Neuronal stem cell (in vitro differentiated cells): Measurements from ENCODE around the gene PCSK2.

ENCODE experiments used
- DNase-seq: peaks from one replicate; pipeline ENCODE4 v3.0.0-alpha.2; 2013; ENCODE audit warnings: low spot score
- H2AFZ ChIP-seq: one replicate; pipeline ENCODE4 v1.6.1; 2013; ENCODE audit warnings: mild to moderate bottlenecking, low read length, inconsistent platforms
- H2AK5ac ChIP-seq: 2 replicates; pipeline ENCODE4 v1.6.1; 2013; ENCODE audit warnings: low read depth, mild to moderate bottlenecking, inconsistent platforms, low read length, moderate library complexity, mixed read lengths
- H2BK120ac ChIP-seq: 2 replicates; pipeline ENCODE4 v1.6.1; 2013; ENCODE audit warnings: low read depth, mild to moderate bottlenecking, inconsistent platforms, low read length, moderate library complexity, mixed read lengths
- H2BK12ac ChIP-seq: one replicate; pipeline ENCODE4 v1.6.1; 2013; ENCODE audit warnings: low read length, inconsistent platforms
- H2BK15ac ChIP-seq: 2 replicates; pipeline ENCODE4 v1.6.1; 2013; ENCODE audit warnings: mild to moderate bottlenecking, low read length, inconsistent platforms, mixed read lengths
- H2BK5ac ChIP-seq: one replicate; pipeline ENCODE4 v1.6.1; 2013; ENCODE audit warnings: inconsistent platforms, mild to moderate bottlenecking, low read length, moderate library complexity
- H3K14ac ChIP-seq: one replicate; pipeline ENCODE4 v1.6.1; 2013; ENCODE audit warnings: low read length, inconsistent platforms
- H3K18ac ChIP-seq: 2 replicates; pipeline ENCODE4 v1.6.1; 2013; ENCODE audit warnings: low read length, inconsistent platforms
- H3K23ac ChIP-seq: 2 replicates; pipeline ENCODE4 v1.6.1; 2013; ENCODE audit warnings: low read depth, mild to moderate bottlenecking, mixed read lengths, low read length, inconsistent platforms; ENCODE audit not compliant: poor library complexity
- H3K27ac ChIP-seq: replicated peaks from 3 replicates; pipeline ENCODE4 v1.5.1; 2013; ENCODE audit warnings: low read length, inconsistent platforms
- H3K27me3 ChIP-seq, 3 experiments: 2 replicates each; pipeline ENCODE4 v1.6.1; 2013; ENCODE audit warnings: low read length in 3 of 3, mild to moderate bottlenecking in 2 of 3, inconsistent platforms in 1 of 3, low read depth in 1 of 3, mixed read lengths in 1 of 3, moderate library complexity in 1 of 3; ENCODE audit not compliant: control insufficient read depth in 3 of 3, insufficient read depth in 3 of 3
- H3K36me3 ChIP-seq, 2 donors: replicated peaks in 1 of 2; 2 replicates each; pipeline ENCODE4 v1.6.1; 2013; ENCODE audit warnings: low read length in 2 of 2; ENCODE audit not compliant: control insufficient read depth in 2 of 2, insufficient read depth in 2 of 2
- H3K4ac ChIP-seq: 2 replicates; pipeline ENCODE4 v1.6.1; 2013; ENCODE audit warnings: inconsistent platforms, mild to moderate bottlenecking, low read length, moderate library complexity
- H3K4me1 ChIP-seq, 2 donors: 1 replicate in 1 of 2; 2 replicates in 1 of 2; pipeline ENCODE4 v1.6.1; 2013; ENCODE audit warnings: low read length in 2 of 2, low read depth in 1 of 2; ENCODE audit not compliant: control insufficient read depth in 2 of 2, insufficient read depth in 1 of 2
- H3K4me2 ChIP-seq: one replicate; pipeline ENCODE4 v1.6.1; 2013; ENCODE audit warnings: mild to moderate bottlenecking, low read length, inconsistent platforms; ENCODE audit not compliant: insufficient read depth, poor library complexity, severe bottlenecking
- H3K4me3 ChIP-seq, 2 donors: 2 replicates each; pipeline ENCODE4 v1.5.1; 2013; ENCODE audit warnings: low read length in 2 of 2, mild to moderate bottlenecking in 2 of 2, inconsistent platforms in 1 of 2, moderate library complexity in 1 of 2
- H3K79me1 ChIP-seq: one replicate; pipeline ENCODE4 v1.6.1; 2013; ENCODE audit warnings: low read depth, mild to moderate bottlenecking, inconsistent platforms, low read length, moderate library complexity
- H3K9ac ChIP-seq: one replicate; pipeline ENCODE4 v1.6.1; 2013; ENCODE audit warnings: mild to moderate bottlenecking, low read depth, low read length, inconsistent platforms; ENCODE audit not compliant: poor library complexity
- H3K9me3 ChIP-seq, 2 donors: replicated peaks in 1 of 2; 2 replicates each; pipeline versions ENCODE3 to v1.6.1; 2013; ENCODE audit warnings: low read length in 2 of 2, mild to moderate bottlenecking in 2 of 2, inconsistent platforms in 1 of 2, low read depth in 1 of 2, mixed read lengths in 1 of 2, moderate library complexity in 1 of 2; ENCODE audit not compliant: control insufficient read depth in 2 of 2, insufficient read depth in 1 of 2
- H4K8ac ChIP-seq: one replicate; pipeline ENCODE4 v1.6.1; 2013; ENCODE audit warnings: low read depth, mild to moderate bottlenecking, inconsistent platforms, low read length, moderate library complexity
- H4K91ac ChIP-seq: one replicate; pipeline ENCODE4 v1.6.1; 2013; ENCODE audit warnings: low read length, low read depth, mild to moderate bottlenecking, inconsistent platforms; ENCODE audit not compliant: poor library complexity
- WGBS, 2 donors: extraction: QIAGEN DNeasy Blood & Tissue Kit; methylation state at CpG; one replicate each; pipeline ENCODE4 v1.1.7; 2013; ENCODE audit warnings: missing lambda C conversion rate in 2 of 2, mixed read lengths in 1 of 2; ENCODE audit not compliant: insufficient read length in 2 of 2, insufficient replicate concordance in 1 of 2; ENCODE audit errors: extremely low coverage in 2 of 2; 5-methylcytosine and 5-hydroxymethylcytosine counted together

PCSK2 gene

GRCh38 chr20:17522528-17522927 lies 295.7 kb downstream of the PCSK2 start:
- Histone ChIP-seq H3K9me3 (no peaks in the 10 kb centered on the region), H2BK12ac (no peak overlapping the region), H3K36me3 (no peaks in the 10 kb centered on the region), H3K27me3 (peaks cover 0 to 84% (median 29%) of the 10 kb centered on the region in 3 experiments), H2AFZ (no peak overlapping the region), H3K23ac (peak overlapping the region; percentile 29), H3K9ac (no peak overlapping the region), H4K91ac (no peak overlapping the region), H3K4me2 (no peak overlapping the region), H3K14ac (no peak overlapping the region), H3K79me1 (no peaks in the 10 kb centered on the region), H4K8ac (no peak overlapping the region), H3K4ac (no peak overlapping the region), H2AK5ac (no peak overlapping the region), H2BK120ac (no peak overlapping the region), H3K4me1 (peaks cover 0 to 2% of the 10 kb centered on the region in 2 donors), H3K18ac (no peak overlapping the region), H3K4me3 (no peak overlapping the region), H3K27ac (no peak overlapping the region), H2BK5ac (no peak overlapping the region), H2BK15ac (no peak overlapping the region)
- no peak for DNase-seq
- WGBS, 2 donors, result no CpG with 5 or more reads among the region's 3 CpGs

GRCh38 chr20:17523326-17523725 lies 296.5 kb downstream of the PCSK2 start:
- WGBS, 2 donors, result no CpG with 5 or more reads among the region's 5 CpGs
- H3K9me3 ChIP-seq, result no peaks in the 10 kb centered on the region
- no peak overlapping the region for H3K4ac ChIP-seq
- H3K18ac ChIP-seq, result peak overlapping the region; percentile 12
- H3K4me1 ChIP-seq, result peaks cover 0 to 2% of the 10 kb centered on the region in 2 donors
- no peak overlapping the region for H3K14ac ChIP-seq
- H3K4me2 ChIP-seq, result no peak overlapping the region
- no peak overlapping the region for H2BK12ac ChIP-seq
- H3K9ac ChIP-seq, result no peak overlapping the region
- H3K4me3 ChIP-seq, result no peak overlapping the region
- no peak overlapping the region for H2AFZ ChIP-seq
- H2BK15ac ChIP-seq, result no peak overlapping the region
- H3K23ac ChIP-seq, result no peak overlapping the region
- H2BK120ac ChIP-seq, result no peak overlapping the region
- no peak overlapping the region for H2BK5ac ChIP-seq
- H2AK5ac ChIP-seq, result no peak overlapping the region
- no peaks in the 10 kb centered on the region for H3K79me1 ChIP-seq
- peaks cover 0 to 84% (median 34%) of the 10 kb centered on the region in 3 experiments for H3K27me3 ChIP-seq
- no peak overlapping the region for H4K8ac ChIP-seq
- H3K36me3 ChIP-seq, result no peaks in the 10 kb centered on the region
- no peak for DNase-seq
- no peak overlapping the region for H4K91ac ChIP-seq
- H3K27ac ChIP-seq, result no peak overlapping the region

GRCh38 chr20:17524560-17524959 lies 297.7 kb downstream of the PCSK2 start:
- no peak overlapping the region for H2AK5ac ChIP-seq
- H3K9ac ChIP-seq, result no peak overlapping the region
- no peak overlapping the region for H3K23ac ChIP-seq
- H3K4ac ChIP-seq, result no peak overlapping the region
- no peak overlapping the region for H2BK120ac ChIP-seq
- H2BK15ac ChIP-seq, result no peak overlapping the region
- no peak overlapping the region for H3K4me2 ChIP-seq
- no peaks in the 10 kb centered on the region for H3K36me3 ChIP-seq
- H4K8ac ChIP-seq, result no peak overlapping the region
- no peak overlapping the region for H2BK5ac ChIP-seq
- H2AFZ ChIP-seq, result no peak overlapping the region
- H3K27me3 ChIP-seq, result peaks cover 3 to 85% (median 45%) of the 10 kb centered on the region in 3 experiments
- no CpG with 5 or more reads among the region's 8 CpGs for WGBS, 2 donors
- no peak overlapping the region for H4K91ac ChIP-seq
- peaks cover under 1 to 1% of the 10 kb centered on the region in 2 donors for H3K9me3 ChIP-seq
- H3K4me3 ChIP-seq, result no peak overlapping the region
- DNase-seq, result no peak
- H3K18ac ChIP-seq, result no peak overlapping the region
- no peak overlapping the region for H3K14ac ChIP-seq
- no peak overlapping the region for H2BK12ac ChIP-seq
- H3K4me1 ChIP-seq, result peaks cover 0 to 2% of the 10 kb centered on the region in 2 donors
- H3K27ac ChIP-seq, result no peak overlapping the region
- no peaks in the 10 kb centered on the region for H3K79me1 ChIP-seq

GRCh38 chr20:17525132-17525531 lies 298.3 kb downstream of the PCSK2 start:
- H3K4me3 ChIP-seq, result no peak overlapping the region
- no peaks in the 10 kb centered on the region for H3K36me3 ChIP-seq
- H4K8ac ChIP-seq, result no peak overlapping the region
- no peak overlapping the region for H2BK120ac ChIP-seq
- no peak overlapping the region for H2BK15ac ChIP-seq
- DNase-seq, result no peak
- H3K9ac ChIP-seq, result no peak overlapping the region
- no peak overlapping the region for H3K23ac ChIP-seq
- WGBS, 2 donors, result no CpG with 5 or more reads among the region's 5 CpGs
- no peak overlapping the region for H3K18ac ChIP-seq
- H3K27me3 ChIP-seq, result peaks cover 7 to 89% (median 51%) of the 10 kb centered on the region in 3 experiments
- H3K79me1 ChIP-seq, result no peaks in the 10 kb centered on the region
- H3K4ac ChIP-seq, result no peak overlapping the region
- H2AK5ac ChIP-seq, result no peak overlapping the region
- no peak overlapping the region for H3K14ac ChIP-seq
- no peak overlapping the region for H2AFZ ChIP-seq
- peaks cover 0 to 2% of the 10 kb centered on the region in 2 donors for H3K4me1 ChIP-seq
- no peak overlapping the region for H4K91ac ChIP-seq
- H2BK12ac ChIP-seq, result no peak overlapping the region
- peaks cover 2 to 3% of the 10 kb centered on the region in 2 donors for H3K9me3 ChIP-seq
- no peak overlapping the region for H3K27ac ChIP-seq
- no peak overlapping the region for H3K4me2 ChIP-seq
- H2BK5ac ChIP-seq, result no peak overlapping the region
